Activated effector memory CD4-positive, alpha-beta T cell treated with Interleukin-2 at 50 U/mL for 16 hours (primary cell): ENCODE results near the gene SIGLEC14.
"Not testable (repeated sequence)": the region's sequence is repeated elsewhere in the genome, so short reads cannot be mapped to it uniquely, and the experiment has no call there.

ENCODE experiments used
- DNase-seq: peaks from one replicate; pipeline ENCODE4 v3.0.0-alpha.2; 2020

Gene SIGLEC14

DNA sequence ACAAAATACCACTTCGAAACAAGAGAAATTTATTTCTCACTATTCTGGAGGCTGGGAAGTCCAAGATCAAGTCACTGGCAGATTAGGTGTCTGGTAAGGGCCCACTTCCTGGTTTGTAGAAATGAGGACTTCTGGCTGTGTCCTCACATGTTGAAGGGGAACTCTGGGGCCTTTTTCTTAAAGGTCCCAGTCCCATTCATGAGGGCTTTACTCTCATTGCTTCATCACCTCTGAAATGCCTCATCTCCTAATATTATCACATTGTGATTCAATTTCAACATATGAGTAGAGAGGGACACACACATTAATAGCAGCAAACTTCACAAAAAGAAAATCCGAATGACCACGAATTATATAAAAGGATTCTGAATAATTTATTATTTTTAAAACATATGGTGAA, 21.6 kb upstream of the SIGLEC14 start:
- no peak for DNase-seq

DNA sequence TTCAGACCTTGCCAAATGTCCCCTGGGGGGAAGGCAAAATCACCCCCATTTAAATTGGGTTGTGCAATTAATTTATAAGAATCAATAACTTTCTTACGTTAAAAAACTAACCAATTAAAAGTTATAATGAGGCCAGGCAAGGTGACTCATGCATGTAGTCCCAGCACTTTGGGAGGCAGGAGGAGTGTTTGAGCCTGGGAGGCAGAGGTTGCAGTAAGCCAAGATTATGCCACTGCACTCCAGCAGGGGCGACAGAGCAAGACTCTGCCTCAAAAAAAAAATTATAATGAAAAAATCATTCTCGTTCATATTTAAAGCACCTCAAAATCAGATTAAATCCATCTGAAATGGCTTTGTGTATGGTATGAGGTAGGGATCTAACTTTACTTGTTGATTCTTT, 18.4 kb upstream of the SIGLEC14 start:
- no peak for DNase-seq

DNA sequence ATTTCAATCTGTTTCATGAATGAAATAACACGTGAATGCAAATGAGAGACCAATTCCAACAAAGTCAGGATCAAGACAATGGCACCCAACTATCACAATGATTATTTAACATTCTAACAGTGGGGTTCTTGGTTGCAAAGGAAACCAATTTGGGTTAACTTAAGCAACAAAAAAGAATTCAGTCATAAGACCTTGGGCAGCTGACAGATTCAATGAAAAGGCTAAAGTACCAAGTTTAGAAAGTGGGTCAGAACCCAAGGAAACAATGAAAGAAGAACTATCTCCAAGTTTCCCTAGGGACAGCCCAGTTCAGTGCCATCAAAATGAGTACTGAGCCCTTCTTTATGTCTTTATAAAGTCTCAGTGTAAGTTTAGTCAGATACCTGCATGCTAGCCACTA, 17.5 kb upstream of the SIGLEC14 start:
- DNase-seq = no peak

DNA sequence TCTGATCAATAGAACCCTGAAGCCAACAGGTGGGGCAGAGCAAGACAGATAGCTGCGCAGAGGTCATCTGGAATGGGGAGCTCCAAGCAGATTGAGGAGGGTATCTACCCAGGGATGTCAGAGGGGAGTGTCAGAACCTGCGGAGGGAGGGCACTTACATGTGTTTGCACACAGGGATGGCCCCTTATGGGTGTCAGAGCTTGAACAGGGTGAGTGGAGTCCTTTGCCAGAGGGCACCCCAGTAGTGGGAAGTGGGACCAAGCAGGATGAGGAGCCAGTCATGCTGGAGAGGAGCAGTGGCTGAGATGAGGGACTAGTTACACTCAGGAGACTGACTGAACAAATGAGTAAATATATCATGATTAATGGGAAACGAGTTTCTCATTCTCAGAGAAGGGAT, 17.0 kb upstream of the SIGLEC14 start:
- DNase-seq = no peak

DNA sequence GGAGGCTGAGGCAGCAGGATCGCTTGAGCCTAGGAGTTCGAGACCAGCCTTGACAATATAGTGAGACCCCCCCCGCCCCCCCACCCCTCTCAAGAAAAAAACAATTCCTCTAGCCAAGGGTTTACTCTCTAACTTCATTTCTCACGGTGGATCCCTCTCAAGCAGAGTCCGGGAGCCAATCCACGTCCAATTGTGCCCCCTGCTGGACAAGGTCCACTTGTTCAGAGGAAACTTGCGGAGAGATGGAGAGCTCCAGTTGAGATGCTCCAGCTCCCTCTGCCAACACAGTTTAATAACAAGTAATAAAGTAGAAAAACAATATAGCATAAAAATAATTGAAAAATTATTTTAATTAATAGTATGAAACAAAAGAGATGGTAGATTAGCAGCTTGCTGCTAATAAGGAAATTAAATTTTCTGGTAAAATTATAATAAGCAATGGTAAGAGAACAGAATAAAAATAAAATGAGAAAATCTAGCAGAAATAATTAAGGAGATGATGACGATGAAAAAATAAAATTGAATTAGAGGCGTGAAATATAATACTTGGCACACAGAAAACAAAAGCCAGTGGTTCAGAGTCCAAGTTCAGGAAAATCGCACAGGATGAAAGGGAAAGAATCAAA, 14.5 kb upstream of the SIGLEC14 start:
- no peak for DNase-seq

DNA sequence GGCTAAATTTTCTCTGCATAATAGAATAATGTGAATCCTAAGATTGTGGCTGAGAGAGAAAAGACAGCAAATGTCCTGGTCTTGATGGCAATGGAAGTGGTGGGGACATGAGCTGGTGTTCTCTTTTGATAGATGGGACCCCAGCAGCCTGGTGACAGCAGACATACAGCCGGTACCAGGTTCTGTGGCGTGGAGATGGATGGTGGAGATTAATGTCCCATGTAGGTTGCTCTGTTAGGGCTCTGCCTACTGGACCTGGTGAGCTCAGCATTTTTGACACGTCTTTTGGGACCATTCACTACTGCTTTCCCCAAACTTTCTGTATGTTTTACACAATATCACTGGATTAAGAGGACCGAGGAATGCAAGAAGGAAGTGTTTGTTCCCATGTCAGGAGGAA, 8.2 kb upstream of the SIGLEC14 start:
- no peak for DNase-seq

DNA sequence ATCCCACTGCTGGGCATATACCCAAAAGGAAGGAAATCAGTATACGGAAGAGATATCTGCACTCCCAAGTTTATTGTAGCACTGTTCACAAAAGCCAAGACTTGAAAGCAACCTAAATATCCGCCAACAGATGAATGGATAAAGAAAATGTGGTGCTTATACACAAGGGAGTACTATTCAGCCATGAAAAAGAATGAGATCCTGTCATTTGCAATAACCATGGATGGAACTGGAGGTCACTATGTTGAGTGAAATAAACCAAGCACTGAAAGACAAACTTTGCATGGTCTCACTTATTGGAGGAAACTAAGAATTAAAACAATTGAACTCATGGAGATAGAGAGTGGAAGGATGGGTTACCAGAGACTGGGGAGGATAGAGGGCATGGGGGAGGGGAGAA, 6.5 kb upstream of the SIGLEC14 start:
- no peak for DNase-seq

DNA sequence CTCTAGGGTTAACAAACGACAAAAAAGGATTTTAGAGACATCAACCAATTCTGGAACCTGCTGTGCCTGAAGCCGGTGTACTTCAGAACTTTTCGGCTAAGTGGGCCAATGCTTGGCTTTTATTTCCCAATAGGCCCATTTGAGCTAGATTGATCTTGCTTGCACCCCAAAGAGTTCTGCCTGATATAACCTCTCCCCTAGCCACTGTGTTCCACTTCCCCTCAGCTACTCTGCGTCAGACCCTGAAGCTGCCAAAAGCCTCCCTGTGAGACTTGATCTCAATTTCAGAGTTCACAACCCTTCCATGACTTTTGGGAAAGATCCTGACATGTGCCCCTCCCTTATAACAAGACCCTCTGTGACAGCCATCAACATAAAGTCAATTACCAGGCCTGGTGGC, 5.6 kb upstream of the SIGLEC14 start:
- DNase-seq = no peak

DNA sequence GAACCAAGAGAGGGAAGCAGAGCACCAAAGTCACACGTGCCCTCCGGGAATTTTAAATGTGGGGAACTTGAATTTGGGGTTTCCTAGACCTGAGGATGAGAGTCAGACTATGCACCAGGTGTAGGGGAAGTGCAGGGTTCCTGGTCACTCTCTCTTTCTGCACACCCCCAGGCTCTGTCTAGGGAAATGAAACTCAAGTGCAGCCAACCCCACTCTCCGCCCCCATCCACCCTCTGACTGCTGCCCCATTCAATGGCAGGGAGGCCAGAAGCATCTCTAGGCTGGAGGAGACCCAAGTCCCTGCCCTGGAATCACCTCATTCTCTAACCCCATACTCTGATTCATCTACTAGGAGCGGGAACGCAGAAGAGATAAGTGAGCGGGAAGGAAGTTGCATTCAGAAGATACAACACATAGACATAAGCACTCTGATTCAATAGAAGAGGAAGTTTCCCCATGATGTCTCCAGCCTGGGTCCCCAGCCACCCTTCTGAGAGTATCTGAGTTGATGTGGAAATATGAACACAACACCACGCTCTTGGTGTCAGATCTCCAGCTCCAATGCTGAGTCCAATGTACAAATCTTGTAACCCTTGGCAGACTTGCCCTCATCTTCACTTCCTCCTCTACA, 4.7 kb upstream of the SIGLEC14 start:
- no peak for DNase-seq

DNA sequence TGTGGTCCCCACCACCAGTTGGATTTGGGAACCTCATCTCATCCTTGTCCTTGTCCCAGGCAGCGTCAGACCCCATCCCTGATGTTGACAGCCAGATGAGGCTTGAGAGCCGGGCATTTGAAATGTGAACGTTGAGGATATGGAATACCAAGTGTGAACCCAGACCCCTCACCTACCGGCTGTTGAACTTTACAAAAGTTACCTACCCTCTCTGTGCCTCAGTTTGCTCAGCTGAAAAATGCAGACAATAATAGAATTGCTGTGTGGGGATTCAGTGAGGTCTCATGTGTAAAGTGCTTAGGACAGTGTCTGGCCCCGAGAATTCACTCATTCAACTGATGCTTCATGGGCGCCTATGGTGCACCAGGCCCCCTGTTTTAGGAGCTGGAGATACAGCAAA, 693 bp upstream of the SIGLEC14 start:
- no peak for DNase-seq

DNA sequence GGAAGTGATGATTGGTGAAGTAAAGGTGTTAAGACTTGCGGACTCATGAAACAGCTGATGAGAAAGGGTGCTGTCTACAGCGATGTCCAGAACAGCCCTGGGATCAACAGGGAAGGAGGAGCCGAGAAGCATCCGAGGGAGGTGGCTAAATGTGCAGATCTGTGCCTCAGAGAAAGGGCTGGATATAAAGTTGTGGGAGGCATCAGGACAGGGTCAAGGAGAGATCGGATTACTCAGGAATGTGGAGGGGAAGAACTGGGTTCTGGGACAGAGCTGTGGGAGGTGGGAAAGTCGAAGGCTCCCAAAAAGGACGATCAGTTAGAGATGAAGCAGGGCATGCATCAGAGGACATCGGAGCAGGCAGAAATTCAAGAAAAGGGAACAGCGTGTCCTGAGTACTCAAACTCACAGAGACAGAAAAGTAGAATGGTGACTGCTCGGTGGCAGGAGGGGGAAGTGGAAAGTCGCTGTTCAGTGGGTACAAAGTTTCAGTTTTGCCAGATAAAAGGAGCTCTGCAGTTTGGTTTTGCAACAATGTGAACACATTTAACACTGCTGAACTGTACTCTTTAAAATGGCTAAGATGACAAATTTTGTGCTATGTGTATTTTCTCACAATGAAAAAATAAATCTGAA, 1.9 kb downstream of the SIGLEC14 start:
- DNase-seq = no peak

DNA sequence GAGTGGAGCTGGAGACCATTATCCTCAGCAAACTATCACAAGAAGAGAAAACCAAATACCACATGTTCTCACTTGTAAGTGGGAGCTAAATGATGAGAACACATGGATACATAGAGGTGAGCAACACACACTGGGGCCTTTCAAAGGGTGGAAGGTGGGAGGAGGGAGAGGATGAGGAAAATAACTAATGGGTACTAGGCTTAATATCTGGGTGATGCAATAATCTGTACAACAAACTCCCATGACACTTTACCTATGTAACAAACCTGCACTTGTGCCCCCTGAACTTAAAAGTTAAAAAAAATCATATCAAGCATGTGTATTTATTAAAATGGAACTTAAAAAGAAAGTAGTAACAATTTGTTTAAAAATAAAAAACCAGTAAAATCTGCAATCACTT, 5.0 kb downstream of the SIGLEC14 start:
- no peak for DNase-seq

DNA sequence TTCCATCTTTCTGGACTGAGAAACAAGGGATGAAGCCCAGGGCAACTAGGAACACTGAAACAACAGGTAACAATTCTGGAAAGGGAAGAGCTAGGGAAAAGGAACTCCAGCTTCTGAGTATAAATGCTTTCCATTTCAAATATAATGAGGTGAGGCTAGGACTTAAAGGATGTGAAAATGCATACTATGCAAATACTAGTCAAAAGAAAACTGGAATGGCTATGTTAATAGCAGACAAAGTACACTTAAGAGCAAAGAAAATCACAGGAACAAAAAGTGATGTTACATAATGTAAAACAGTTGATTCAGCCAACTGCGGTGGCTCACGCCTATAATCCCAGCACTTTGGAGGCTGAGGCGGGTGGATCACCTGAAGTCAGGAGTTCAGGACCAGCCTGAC, 6.2 kb downstream of the SIGLEC14 start:
- no peak for DNase-seq

DNA sequence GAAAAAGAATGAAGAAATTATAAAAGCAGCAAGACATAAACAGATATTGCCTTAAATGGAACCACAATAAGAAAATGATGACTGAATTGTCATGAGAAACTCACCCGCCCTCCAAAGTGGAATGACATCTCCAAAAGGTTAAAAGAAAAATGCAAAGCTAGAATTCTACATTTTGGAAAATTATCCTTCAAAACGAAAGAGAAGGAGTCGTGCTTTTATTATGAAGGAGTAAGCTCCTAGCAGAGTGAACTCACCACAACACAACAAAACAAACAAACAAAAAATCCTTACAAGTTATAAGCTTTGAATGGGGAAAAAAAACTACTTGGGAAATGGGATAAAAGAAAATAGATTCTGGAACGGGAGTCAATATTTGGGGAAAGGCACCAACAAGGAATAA, 6.7 kb downstream of the SIGLEC14 start:
- DNase-seq = no peak

DNA sequence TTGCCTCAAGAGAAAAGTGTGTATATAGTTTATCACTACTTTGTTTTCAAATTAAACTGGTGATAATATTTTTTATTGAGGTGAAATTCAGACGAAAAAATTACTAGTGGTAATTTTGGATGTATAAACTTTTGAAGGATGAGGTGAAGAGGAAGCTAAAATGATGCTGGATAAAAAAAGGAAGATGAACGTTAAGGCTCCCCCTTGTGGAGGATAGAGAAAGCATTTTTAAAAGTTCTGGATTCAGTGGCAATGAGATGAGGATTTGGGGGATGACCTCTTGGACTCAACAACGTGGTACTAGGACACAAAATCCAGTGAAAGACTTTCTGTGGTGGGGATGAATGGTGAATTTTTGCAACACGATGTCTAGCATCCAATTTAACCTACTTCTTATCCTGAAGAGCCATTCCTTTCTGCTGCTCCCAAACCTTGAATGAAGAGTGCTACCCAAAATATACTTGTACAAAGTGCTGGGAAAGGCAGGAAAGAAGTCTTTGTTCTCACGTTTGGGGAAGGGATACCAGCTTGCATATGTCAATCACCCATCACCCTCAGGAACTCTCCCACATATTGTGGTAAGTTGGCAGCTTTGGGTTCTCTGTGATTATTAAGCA, 9.2 kb downstream of the SIGLEC14 start:
- no peak for DNase-seq

DNA sequence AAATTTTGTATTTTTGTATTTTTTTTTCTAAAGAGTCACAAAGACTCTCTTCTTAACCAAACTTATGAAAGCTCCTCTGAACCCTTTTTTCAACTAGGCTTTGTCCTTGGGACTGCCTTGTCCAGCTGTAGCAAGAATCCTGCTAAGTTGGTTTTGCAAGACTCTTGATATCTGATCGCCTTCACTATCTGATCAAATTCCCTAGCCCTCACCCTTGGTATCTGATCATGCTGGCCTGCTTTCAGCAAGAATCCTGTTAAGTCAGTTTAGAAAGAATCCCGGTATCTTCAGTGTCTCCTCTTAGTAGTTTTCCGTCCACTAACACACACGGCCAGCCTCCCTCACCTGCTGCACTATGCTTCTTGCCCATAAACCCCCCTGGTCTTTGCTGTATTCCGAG, 14.5 kb downstream of the SIGLEC14 start:
- no peak for DNase-seq

DNA sequence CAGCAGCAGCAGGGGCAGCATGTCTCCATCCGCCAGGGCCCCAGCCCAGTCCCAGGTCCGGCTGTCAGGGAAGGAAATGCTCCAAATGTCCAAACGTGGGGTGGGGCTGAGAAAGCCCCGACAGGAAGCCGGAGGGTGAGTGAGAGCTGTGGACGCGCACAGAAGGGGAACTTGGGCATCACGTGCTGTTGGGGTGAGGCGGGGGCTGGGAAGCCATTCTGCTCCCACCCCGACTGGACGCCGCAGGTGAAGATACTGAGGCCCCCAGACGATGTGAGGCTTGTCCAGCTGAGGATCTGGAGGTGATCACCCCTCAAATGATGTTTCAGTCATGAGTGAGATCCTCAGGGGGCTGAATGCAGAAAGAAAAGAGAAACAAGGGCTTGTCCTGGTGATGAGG, 16.3 kb downstream of the SIGLEC14 start, which contains the start of gene SIGLEC5:
SIGLEC5 (minus strand) TSS at position 87 of the 400 bp plus-strand sequence; CDS start at position 21, 66 bp downstream.
- not testable (repeated sequence) for DNase-seq

DNA sequence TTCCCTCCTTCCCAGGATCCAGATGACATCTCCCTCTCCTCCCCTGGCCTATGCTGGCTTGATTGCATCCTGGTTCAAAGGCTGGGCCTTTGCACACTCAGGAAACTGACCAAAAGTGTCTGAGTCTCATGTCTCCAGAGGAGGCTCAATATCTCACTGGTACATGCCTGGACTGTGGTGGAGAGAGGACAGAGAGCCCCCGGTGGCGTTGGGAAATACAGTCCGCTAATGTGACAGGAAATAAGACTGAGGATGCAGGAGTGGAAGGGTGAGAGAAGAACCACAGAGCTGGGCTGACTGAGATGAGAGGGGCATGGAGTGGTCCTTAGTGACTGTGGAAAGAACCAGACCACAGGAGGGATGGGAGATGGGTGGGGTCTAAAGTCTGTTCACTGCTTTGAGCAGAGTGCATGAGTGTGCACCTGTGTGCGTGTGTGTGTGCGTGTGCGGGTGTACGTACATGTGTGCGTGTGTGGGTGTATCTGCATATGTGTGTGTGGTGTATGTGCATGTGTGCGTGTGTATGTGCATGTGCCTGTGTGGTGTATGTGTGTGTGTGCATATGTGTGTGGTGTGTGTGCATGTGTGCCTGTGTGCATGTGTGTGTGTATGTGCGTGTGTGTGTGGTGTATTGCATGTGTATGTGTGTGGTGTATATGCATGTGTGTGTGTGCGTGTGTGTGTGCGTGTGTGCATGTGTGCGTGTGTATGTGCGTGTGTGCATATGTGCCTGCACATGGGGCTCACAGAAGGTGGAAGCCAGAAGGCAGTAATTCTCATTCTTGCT, 18.3 kb downstream of the SIGLEC14 start:
- no peak for DNase-seq

DNA sequence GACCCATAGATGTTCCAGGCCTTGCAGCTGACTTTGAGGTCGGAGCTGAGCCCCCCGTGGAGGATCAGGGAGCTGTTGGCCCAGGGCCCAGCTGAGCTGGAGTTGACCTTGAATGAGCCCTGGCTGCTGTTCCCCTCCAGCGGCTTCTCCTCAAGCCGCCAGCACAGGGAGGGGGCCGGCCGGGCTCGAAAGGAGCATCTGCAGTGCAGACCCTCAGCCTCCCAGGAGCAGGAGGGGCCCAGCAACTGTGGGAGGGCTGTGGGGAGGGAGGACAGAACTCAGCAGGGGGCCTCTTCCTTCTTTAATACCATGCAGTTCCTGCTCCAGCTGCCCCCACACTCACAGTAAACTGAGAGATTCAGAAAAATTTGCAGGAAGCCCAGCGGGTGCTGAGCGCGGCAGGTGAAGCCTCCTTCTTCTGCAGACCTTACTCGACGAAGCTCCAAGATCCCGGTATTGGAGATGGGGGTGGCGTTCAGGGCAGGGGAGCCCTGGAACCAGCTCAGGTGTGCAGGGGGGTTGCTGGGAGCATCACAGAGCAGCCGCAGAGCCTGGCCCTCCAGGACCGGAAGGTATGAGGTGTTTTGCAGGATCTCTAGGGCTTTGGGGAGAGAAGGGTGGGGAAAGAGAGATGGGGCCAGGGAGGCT, 19.0 kb downstream of the SIGLEC14 start:
- no peak for DNase-seq

DNA sequence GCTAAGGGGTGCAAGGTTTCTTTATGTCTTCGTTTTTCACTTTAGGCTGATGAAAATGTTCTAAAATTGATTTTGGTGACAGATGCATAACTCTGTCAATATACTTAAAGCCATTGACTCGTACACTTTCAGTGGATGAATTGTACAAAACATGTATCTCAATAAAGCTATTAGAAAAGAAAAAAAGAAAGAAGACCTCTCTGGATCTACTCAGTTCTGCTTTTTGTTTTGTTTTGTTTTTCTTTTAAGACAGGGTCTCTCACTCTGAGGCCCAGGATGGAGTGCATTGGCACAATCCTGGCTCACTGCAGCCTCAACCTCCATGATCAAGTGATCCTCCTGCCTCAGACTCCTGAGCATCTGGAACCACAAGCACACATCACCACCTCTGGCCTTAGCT, 19.9 kb downstream of the SIGLEC14 start:
- DNase-seq = no peak

DNA sequence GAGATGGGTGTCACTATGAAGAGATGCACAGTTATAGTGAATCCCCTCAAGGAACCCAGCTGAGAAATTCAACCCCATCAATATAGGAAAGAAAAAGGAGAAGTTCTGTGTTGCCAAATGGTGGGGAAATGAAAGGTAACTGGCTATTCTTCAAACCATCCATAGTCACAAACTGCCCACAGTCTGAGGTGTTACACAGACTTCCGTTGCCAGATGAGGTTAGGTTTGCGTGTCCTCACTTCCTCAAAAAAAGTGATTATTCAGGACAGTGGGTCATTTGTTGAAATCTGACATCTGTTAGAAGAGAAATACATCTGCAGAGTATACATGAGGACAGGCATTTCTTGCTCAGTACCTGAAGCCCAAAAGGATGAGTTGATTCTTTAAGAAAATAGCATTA, 25.4 kb downstream of the SIGLEC14 start:
- no peak for DNase-seq

DNA sequence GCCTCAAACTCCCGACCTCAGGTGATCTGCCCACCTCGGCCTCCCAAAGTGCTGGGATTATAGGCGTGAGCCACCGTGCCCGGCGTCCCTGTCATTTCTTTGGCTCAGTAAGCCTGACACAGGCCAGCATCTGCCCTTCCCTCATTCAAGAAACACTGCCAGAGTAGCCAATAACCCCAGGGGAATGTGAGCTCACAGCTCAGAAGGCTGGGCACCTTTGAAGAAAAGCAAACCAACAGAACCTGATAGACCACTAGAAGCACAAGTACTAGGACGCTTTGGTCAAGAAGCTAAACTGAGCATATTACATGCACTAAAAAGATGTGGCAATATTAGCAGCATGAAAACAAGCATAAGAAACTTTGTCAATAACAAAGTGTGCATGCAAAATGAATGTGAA, 30.6 kb downstream of the SIGLEC14 start:
- DNase-seq = no peak

DNA sequence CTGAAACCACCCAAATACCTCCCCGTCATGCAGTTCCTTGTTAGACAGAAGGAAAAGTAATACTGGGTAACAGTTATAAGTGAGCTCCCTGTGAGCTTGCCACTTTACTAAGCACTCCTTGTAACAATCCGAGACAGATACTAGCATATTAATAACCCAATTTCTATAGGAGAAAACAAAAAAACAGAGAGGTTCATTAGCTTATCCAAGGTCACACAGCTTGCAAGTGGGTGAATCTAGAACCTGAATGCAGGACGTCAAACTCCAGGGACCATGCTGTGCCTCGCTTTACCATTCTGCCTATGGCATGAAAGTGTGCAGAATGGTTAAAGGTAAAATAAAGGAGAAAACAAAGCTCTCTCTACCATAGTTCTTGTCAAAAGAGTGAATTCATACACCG, 31.8 kb downstream of the SIGLEC14 start:
- DNase-seq = no peak
